HepG2 (cell line): ENCODE results near the gene HNF1B. TPM values are rescaled to one million over a fixed set of nuclear protein-coding genes. Genes with fewer than 3 reads are reported as not detected.

ENCODE experiments used
- CERS6 ChIP-seq: sonication (generic); formaldehyde crosslinking; IDR thresholded peaks from 2 replicates; pipeline ENCODE4 v1.5.0; 2020; ENCODE audit warnings: missing genetic modification reagents
- GMEB2 ChIP-seq: IDR thresholded peaks from 2 replicates; pipeline ENCODE4 v1.6.1; 2016; ENCODE audit warnings: missing biosample characterization, missing genetic modification reagents, low read depth
- HES4 ChIP-seq: sonication (generic); formaldehyde crosslinking; IDR thresholded peaks from 2 replicates; pipeline ENCODE4 v1.9.0; 2021; ENCODE audit warnings: mild to moderate bottlenecking, missing genetic modification reagents, borderline replicate concordance
- HOMEZ ChIP-seq: IDR thresholded peaks from 2 replicates; pipeline ENCODE4 v1.6.1; 2016; ENCODE audit warnings: low read depth
- SP4 ChIP-seq: sonication (generic); formaldehyde crosslinking; IDR thresholded peaks from 2 replicates; pipeline ENCODE4 v1.8.1; 2023; ENCODE audit warnings: mild to moderate bottlenecking, missing genetic modification reagents
- SPEN ChIP-seq: sonication (generic); formaldehyde crosslinking; IDR thresholded peaks from 2 replicates; pipeline ENCODE4 v1.5.1; 2020; ENCODE audit warnings: low read depth, mild to moderate bottlenecking, missing genetic modification reagents
- SUZ12 ChIP-seq: fragments of 150-350 bp; IDR thresholded peaks from 2 replicates; pipeline ENCODE4 v1.6.1; 2014; ENCODE audit warnings: low read depth, low read length
- TBX2 ChIP-seq: sonication (generic); formaldehyde crosslinking; IDR thresholded peaks from 2 replicates; pipeline ENCODE4 v1.5.0; 2020; ENCODE audit warnings: missing genetic modification reagents, mild to moderate bottlenecking, borderline replicate concordance
- TCF7L2 ChIP-seq: IDR thresholded peaks from 2 replicates; pipeline ENCODE4 v1.6.1; 2011; ENCODE audit warnings: mild to moderate bottlenecking, low read depth, low read length, moderate library complexity
- TEAD3 ChIP-seq: optimal IDR thresholded peaks from 2 replicates; pipeline ENCODE3; 2016; ENCODE audit warnings: borderline replicate concordance
- TP53 ChIP-seq: sonication (generic); formaldehyde crosslinking; conservative IDR thresholded peaks from 2 replicates; pipeline ENCODE4 v1.4.0; 2020; ENCODE audit warnings: missing genetic modification reagents
- ZBTB8A ChIP-seq: sonication (generic); formaldehyde crosslinking; IDR thresholded peaks from 2 replicates; pipeline ENCODE4 v1.4.0; 2020; ENCODE audit warnings: mild to moderate bottlenecking, low read depth, missing genetic modification reagents, borderline replicate concordance
- ZNF362 ChIP-seq: sonication (generic); formaldehyde crosslinking; IDR thresholded peaks from 2 replicates; pipeline ENCODE4 v1.4.0; 2020; ENCODE audit warnings: missing genetic modification reagents, mild to moderate bottlenecking, borderline replicate concordance
- ZNF510 ChIP-seq: sonication (generic); formaldehyde crosslinking; IDR thresholded peaks from 2 replicates; pipeline ENCODE4 v1.4.0; 2020; ENCODE audit warnings: low read depth, mild to moderate bottlenecking, missing genetic modification reagents
- ZNF772 ChIP-seq: sonication (generic); formaldehyde crosslinking; IDR thresholded peaks from 2 replicates; pipeline ENCODE4 v1.5.0; 2020; ENCODE audit warnings: mild to moderate bottlenecking, missing genetic modification reagents
- ZNF83 ChIP-seq: sonication (generic); formaldehyde crosslinking; IDR thresholded peaks from 2 replicates; pipeline ENCODE4 v1.4.0; 2020; ENCODE audit warnings: missing genetic modification reagents, mild to moderate bottlenecking, borderline replicate concordance
- ZSCAN25 ChIP-seq: sonication (generic); formaldehyde crosslinking; IDR thresholded peaks from 2 replicates; pipeline ENCODE4 v1.8.0; 2022; ENCODE audit warnings: mild to moderate bottlenecking, missing genetic modification reagents
- ZSCAN5A ChIP-seq: sonication (generic); formaldehyde crosslinking; IDR thresholded peaks from 2 replicates; pipeline ENCODE4 v1.8.0; 2022; ENCODE audit warnings: mild to moderate bottlenecking, missing genetic modification reagents, borderline replicate concordance
- polyA plus RNA-seq, 8 experiments: library from polyadenylated mRNA; depleted of rRNA in 3 of 8; stranded (reverse) in 7 of 8; unstranded in 1 of 8; fragments of >200 nt; fragmentation: Illumina TruSeq in 4 of 8; extraction: Trizol in 4 of 8; gene quantifications; 2 replicates each; pipeline versions ENCODE4 v1.2.1 to v1.2.3, GENCODE V29; 2011 to 2016; ENCODE audit warnings: low read depth in 4 of 8, missing spikeins in 1 of 8, mixed read lengths in 1 of 8; ENCODE audit not compliant: insufficient read depth in 1 of 8
- total RNA-seq, 5 experiments: library from RNA; depleted of rRNA; stranded (reverse); fragments of >200 nt; fragmentation: Illumina TruSeq; extraction: Trizol; gene quantifications; 2 replicates each; pipeline ENCODE4 v1.2.3, GENCODE V29; 2016; ENCODE audit warnings: low read depth in 1 of 5
- TF ChIP-seq, protein P1 (sequence below): sonication (generic); formaldehyde crosslinking; IDR thresholded peaks from 2 replicates; pipeline ENCODE4 v1.4.0; 2020; ENCODE audit warnings: missing genetic modification reagents, low read depth, mild to moderate bottlenecking, borderline replicate concordance
- TF ChIP-seq, protein P2 (sequence below): sonication (generic); formaldehyde crosslinking; IDR thresholded peaks from 2 replicates; pipeline ENCODE4 v1.9.0; 2022; ENCODE audit warnings: missing genetic modification reagents, mild to moderate bottlenecking, borderline replicate concordance

The HNF1B gene
- total and polyA plus RNA-seq, 2 of the 13 experiments (the other 11 are each of a cell fraction or from before 2014, with no cell fraction given), result 1.9 to 5.3 TPM

GRCh38 chr17:37710344-37710886 is 34.4 kb downstream of the HNF1B start (continued):
- TF ChIP-seq, protein P1, sequence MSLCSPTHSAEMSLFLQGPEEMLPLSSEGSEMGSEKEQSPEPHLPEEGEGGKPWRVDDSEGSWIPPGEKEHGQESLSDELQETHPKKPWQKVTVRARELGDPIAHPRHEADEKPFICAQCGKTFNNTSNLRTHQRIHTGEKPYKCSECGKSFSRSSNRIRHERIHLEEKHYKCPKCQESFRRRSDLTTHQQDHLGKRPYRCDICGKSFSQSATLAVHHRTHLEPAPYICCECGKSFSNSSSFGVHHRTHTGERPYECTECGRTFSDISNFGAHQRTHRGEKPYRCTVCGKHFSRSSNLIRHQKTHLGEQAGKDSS (CRISPR knock-in tag), result no peak
- TF ChIP-seq HOMEZ (CRISPR knock-in tag) (no peak), SP4 (CRISPR knock-in tag) (0 out of 2 replicates have a peak, but pooled peaks have one; percentile 24), CERS6 (CRISPR knock-in tag) (no peak), ZNF772 (CRISPR knock-in tag) (peak; percentile 39; the same call in 1 of the 2 replicates), ZNF362 (CRISPR knock-in tag) (no peak), TCF7L2 (no peak), TEAD3 (CRISPR knock-in tag) (no peak), ZSCAN5A (no peak), TBX2 (CRISPR knock-in tag) (peak; percentile 97), SUZ12 (no peak), HES4 (CRISPR knock-in tag) (no peak), TP53 (no peak), ZBTB8A (CRISPR knock-in tag) (no peak), GMEB2 (no peak), ZNF510 (CRISPR knock-in tag) (no peak), ZSCAN25 (CRISPR knock-in tag) (no peak), ZNF83 (CRISPR knock-in tag) (no peak), SPEN (CRISPR knock-in tag) (0 out of 2 replicates have a peak, but pooled peaks have one; percentile 13)
- TF ChIP-seq, protein P2, sequence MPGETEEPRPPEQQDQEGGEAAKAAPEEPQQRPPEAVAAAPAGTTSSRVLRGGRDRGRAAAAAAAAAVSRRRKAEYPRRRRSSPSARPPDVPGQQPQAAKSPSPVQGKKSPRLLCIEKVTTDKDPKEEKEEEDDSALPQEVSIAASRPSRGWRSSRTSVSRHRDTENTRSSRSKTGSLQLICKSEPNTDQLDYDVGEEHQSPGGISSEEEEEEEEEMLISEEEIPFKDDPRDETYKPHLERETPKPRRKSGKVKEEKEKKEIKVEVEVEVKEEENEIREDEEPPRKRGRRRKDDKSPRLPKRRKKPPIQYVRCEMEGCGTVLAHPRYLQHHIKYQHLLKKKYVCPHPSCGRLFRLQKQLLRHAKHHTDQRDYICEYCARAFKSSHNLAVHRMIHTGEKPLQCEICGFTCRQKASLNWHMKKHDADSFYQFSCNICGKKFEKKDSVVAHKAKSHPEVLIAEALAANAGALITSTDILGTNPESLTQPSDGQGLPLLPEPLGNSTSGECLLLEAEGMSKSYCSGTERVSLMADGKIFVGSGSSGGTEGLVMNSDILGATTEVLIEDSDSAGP (CRISPR knock-in tag), result no peak
